Measurements from ENCODE around the gene SARM1. TPM values are rescaled to one million over a fixed set of nuclear protein-coding genes. Genes with fewer than 3 reads are reported as not detected.

The SARM1 gene
- total RNA-seq, 1 experiment from 2014 or later: 37.7 TPM

DNA sequence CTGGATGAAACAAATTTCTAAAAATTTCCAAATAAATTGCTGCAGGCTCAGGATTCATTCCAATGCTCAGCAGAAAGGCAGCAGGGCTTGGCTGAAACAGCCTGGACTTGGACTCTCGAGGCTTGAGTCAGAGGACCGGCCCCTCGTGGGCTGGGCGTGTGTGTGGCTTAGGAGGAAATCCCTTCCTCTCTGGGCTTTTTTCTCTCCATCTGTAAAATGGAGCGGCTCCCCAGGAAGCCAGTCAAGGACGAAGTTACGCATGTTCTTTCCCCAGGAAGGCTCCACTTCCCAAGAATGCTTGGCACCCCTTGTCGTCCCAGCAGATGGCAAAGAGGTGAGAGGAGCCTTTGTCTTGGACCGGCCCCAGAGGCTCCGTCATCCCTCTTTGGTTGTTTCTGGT, 21.0 kb downstream of the SARM1 start:
- DNase-seq (ENCODE audit: low spot score): no peak
- TF ChIP-seq, protein P1, sequence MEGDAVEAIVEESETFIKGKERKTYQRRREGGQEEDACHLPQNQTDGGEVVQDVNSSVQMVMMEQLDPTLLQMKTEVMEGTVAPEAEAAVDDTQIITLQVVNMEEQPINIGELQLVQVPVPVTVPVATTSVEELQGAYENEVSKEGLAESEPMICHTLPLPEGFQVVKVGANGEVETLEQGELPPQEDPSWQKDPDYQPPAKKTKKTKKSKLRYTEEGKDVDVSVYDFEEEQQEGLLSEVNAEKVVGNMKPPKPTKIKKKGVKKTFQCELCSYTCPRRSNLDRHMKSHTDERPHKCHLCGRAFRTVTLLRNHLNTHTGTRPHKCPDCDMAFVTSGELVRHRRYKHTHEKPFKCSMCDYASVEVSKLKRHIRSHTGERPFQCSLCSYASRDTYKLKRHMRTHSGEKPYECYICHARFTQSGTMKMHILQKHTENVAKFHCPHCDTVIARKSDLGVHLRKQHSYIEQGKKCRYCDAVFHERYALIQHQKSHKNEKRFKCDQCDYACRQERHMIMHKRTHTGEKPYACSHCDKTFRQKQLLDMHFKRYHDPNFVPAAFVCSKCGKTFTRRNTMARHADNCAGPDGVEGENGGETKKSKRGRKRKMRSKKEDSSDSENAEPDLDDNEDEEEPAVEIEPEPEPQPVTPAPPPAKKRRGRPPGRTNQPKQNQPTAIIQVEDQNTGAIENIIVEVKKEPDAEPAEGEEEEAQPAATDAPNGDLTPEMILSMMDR (conservative IDR thresholded peaks at IDR 0.05; ENCODE audit: low read depth, low read length): no peak
- no peak for TF ChIP-seq EZH2 (IDR thresholded peaks at IDR 0.05; ENCODE audit: borderline replicate concordance, low read depth, low read length, poor library complexity, severe bottlenecking)
- intact Hi-C loops (cut with micrococcal nuclease; ENCODE audit: unreplicated experiment): no loop called here
- H3K27ac ChIP-seq (ENCODE audit: low read depth, low read length, poor library complexity, severe bottlenecking): no peak overlapping the region
- no peak overlapping the region for H3K4me3 ChIP-seq (ENCODE audit: low read depth, low read length, poor library complexity, severe bottlenecking)
- no TSS peak for BruUV-seq (replicated peaks)
- no peaks in the 10 kb centered on the region for H3K27me3 ChIP-seq (replicated peaks; ENCODE audit: insufficient read depth, low read depth, low read length, poor library complexity)
- ChIA-PET CTCF (no interaction called here), POLR2A (ENCODE audit: low non-redundant PET) (no interaction called here)
- no peaks in the 10 kb centered on the region for H3K4me1 ChIP-seq (ENCODE audit: insufficient read depth, low read length, poor library complexity, severe bottlenecking)
- no peaks in the 10 kb centered on the region for H3K9me3 ChIP-seq (ENCODE audit: low read depth, low read length, poor library complexity, severe bottlenecking)
- H3K36me3 ChIP-seq (ENCODE audit: insufficient read depth, low read length, poor library complexity, severe bottlenecking): peaks cover 37% of the 10 kb centered on the region

GRCh38 chr17:28394337-28395116, 23.0 kb downstream of the SARM1 start:
- ChIA-PET POLR2A (ENCODE audit: low non-redundant PET) (no interaction called here), CTCF (no interaction called here)
- Histone ChIP-seq H3K4me3 (ENCODE audit: low read depth, low read length, poor library complexity, severe bottlenecking) (no peak overlapping the region), H3K27me3 (replicated peaks; ENCODE audit: insufficient read depth, low read depth, low read length, poor library complexity) (no peaks in the 10 kb centered on the region), H3K9me3 (ENCODE audit: low read depth, low read length, poor library complexity, severe bottlenecking) (no peaks in the 10 kb centered on the region), H3K36me3 (ENCODE audit: insufficient read depth, low read length, poor library complexity, severe bottlenecking) (peaks cover 28% of the 10 kb centered on the region), H3K4me1 (ENCODE audit: insufficient read depth, low read length, poor library complexity, severe bottlenecking) (no peaks in the 10 kb centered on the region), H3K27ac (ENCODE audit: low read depth, low read length, poor library complexity, severe bottlenecking) (no peak overlapping the region)
- no peak for TF ChIP-seq EZH2 (IDR thresholded peaks at IDR 0.05; ENCODE audit: borderline replicate concordance, low read depth, low read length, poor library complexity, severe bottlenecking)
- TF ChIP-seq, protein P1 (conservative IDR thresholded peaks at IDR 0.05; ENCODE audit: low read depth, low read length): no peak
- no peak for DNase-seq (ENCODE audit: low spot score)
- intact Hi-C loops (cut with micrococcal nuclease; ENCODE audit: unreplicated experiment): no loop called here
- no TSS peak for BruUV-seq (replicated peaks)

GRCh38 chr17:28395426-28395825, 23.9 kb downstream of the SARM1 start:
- Histone ChIP-seq H3K4me3 (ENCODE audit: low read depth, low read length, poor library complexity, severe bottlenecking) (no peak overlapping the region), H3K27me3 (replicated peaks; ENCODE audit: insufficient read depth, low read depth, low read length, poor library complexity) (no peaks in the 10 kb centered on the region), H3K4me1 (ENCODE audit: insufficient read depth, low read length, poor library complexity, severe bottlenecking) (no peaks in the 10 kb centered on the region), H3K36me3 (ENCODE audit: insufficient read depth, low read length, poor library complexity, severe bottlenecking) (peaks cover 20% of the 10 kb centered on the region), H3K27ac (ENCODE audit: low read depth, low read length, poor library complexity, severe bottlenecking) (no peak overlapping the region), H3K9me3 (ENCODE audit: low read depth, low read length, poor library complexity, severe bottlenecking) (no peaks in the 10 kb centered on the region)
- no TSS peak for BruUV-seq (replicated peaks)
- ChIA-PET POLR2A (ENCODE audit: low non-redundant PET) (no interaction called here), CTCF (no interaction called here)
- no peak for TF ChIP-seq EZH2 (IDR thresholded peaks at IDR 0.05; ENCODE audit: borderline replicate concordance, low read depth, low read length, poor library complexity, severe bottlenecking)
- TF ChIP-seq, protein P1 (conservative IDR thresholded peaks at IDR 0.05; ENCODE audit: low read depth, low read length): no peak
- DNase-seq (ENCODE audit: low spot score): no peak
- intact Hi-C loops (cut with micrococcal nuclease; ENCODE audit: unreplicated experiment): no loop called here

All from A673 (cell line).